ENCODE data around the gene THSD4. TPM values are rescaled to one million over a fixed set of nuclear protein-coding genes. Genes with fewer than 3 reads are reported as not detected.
A peak's percentile ranks its signal among the peaks of the same experiment; 100 is the strongest.

THSD4 gene
- total and polyA plus RNA-seq, 2 of the 4 experiments (the other 2 are of a cell fraction), result 25.5 to 31.1 TPM

DNA sequence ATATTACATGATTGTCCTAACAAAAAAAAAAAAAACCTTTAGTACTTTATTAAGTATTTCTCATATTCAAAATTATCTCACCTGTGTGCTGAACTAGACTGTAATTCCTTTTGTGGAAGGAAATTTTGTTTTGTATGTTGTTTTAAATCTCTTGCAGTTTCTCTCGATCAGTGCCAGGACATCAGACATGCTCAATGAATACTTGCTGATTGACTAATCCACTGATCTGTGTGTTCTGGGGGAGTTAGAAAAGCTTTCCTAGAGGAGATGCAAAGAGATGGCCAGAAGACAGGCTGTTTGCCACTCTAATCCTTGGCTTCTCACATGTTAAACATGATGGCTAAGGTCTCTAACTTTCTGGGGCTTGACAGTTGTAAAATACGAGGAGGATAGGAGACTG, 461.8 kb downstream of the THSD4 start:
- no TSS peak for BruUV-seq (replicated peaks)

More for the DNA sequence above, 461.8 kb downstream of the THSD4 start:
- H3K4me2 ChIP-seq (ENCODE audit: low read depth, low read length), result no peak overlapping the region
- ATAC-seq (ENCODE audit: low read depth) (no peak), DNase-seq (peak; percentile 44)
- H3K9ac ChIP-seq (ENCODE audit: low read depth, low read length), result no peak overlapping the region; the same call in 1 of the 2 replicates
- H2AK5ac ChIP-seq (ENCODE audit: low read depth, low read length), result no peak overlapping the region
- H3K56ac ChIP-seq (ENCODE audit: extremely low read depth, insufficient read depth, low read length), result no peak overlapping the region
- no peak overlapping the region for H4K8ac ChIP-seq (ENCODE audit: low read depth in 2 of 2, low read length in 2 of 2)
- H3K4me1 ChIP-seq (ENCODE audit: control insufficient read depth, insufficient read depth, low read length), result no peaks in the 10 kb centered on the region
- intact Hi-C loops (cut with micrococcal nuclease) (no loop called here), in situ Hi-C loops (cut with MboI; ENCODE audit: low sequenced_read_pairs) (no loop called here), dilution Hi-C loops (cut with HindIII; ENCODE audit: low sequenced_read_pairs, unreplicated experiment) (no loop called here)
- H2BK20ac ChIP-seq (ENCODE audit: low read depth, low read length), result no peak overlapping the region
- no peak overlapping the region for H2AFZ ChIP-seq (replicated peaks; ENCODE audit: low read length, poor library complexity)
- H3K27ac ChIP-seq (ENCODE audit: insufficient read depth, low read length), result no peak overlapping the region
- no peak overlapping the region for H3K4ac ChIP-seq (ENCODE audit: low read depth, low read length)
- H3K18ac ChIP-seq (ENCODE audit: low read depth, low read length), result no peak overlapping the region
- no peak overlapping the region for H2BK120ac ChIP-seq (ENCODE audit: low read depth, low read length)
- ChIA-PET POLR2A (ENCODE audit: unreplicated experiment) (no interaction called here), CTCF (no interaction called here)
- no peak overlapping the region for H3K14ac ChIP-seq (replicated peaks; ENCODE audit: low read depth, low read length)
- H3K9me1 ChIP-seq (ENCODE audit: insufficient read depth, low read length), result no peaks in the 10 kb centered on the region
- no peak overlapping the region for H3K4me3 ChIP-seq (ENCODE audit: insufficient read depth, low read depth, low read length)
- no peak overlapping the region for H2BK5ac ChIP-seq (ENCODE audit: low read depth, low read length, poor library complexity, severe bottlenecking)
- H2AK9ac ChIP-seq (replicated peaks; ENCODE audit: low read depth, low read length, poor library complexity), result no peak overlapping the region
- TF ChIP-seq CHD1 (IDR thresholded peaks at IDR 0.05; ENCODE audit: low read depth, low read length), result no peak
- TF ChIP-seq MAZ (IDR thresholded peaks at IDR 0.05; ENCODE audit: borderline replicate concordance, low read depth, low read length), result no peak
- no peak for TF ChIP-seq MXI1 (IDR thresholded peaks at IDR 0.05; ENCODE audit: borderline replicate concordance, low read depth, low read length)
- TF ChIP-seq BHLHE40 (IDR thresholded peaks at IDR 0.05; ENCODE audit: low read depth, low read length), result no peak
- no peak for TF ChIP-seq MAFK (IDR thresholded peaks at IDR 0.05; ENCODE audit: low read depth, low read length)
- no peaks in the 10 kb centered on the region for H3K27me3 ChIP-seq (ENCODE audit: control insufficient read depth, insufficient read depth, low read length)
- H3K9me3 ChIP-seq (ENCODE audit: control insufficient read depth, insufficient read depth, low read length), result no peaks in the 10 kb centered on the region
- no peak overlapping the region for H3K23ac ChIP-seq (ENCODE audit: low read depth, low read length)
- H4K20me1 ChIP-seq (ENCODE audit: insufficient read depth, low read length), result peaks cover 15% of the 10 kb centered on the region; the same call in 1 of the 2 replicates
- no peak overlapping the region for H4K5ac ChIP-seq (ENCODE audit: low read depth, low read length)
- peaks cover 5 to 6% of the 10 kb centered on the region in 2 experiments; a peak in 2 of 4 replicates for H3K79me1 ChIP-seq (ENCODE audit: low read depth in 1 of 2, low read length in 2 of 2)
- no CpG with 5 or more reads among the region's 2 CpGs for WGBS, 2 experiments (ENCODE audit: extremely low coverage in 2 of 2, insufficient read length in 1 of 2)
- no peak overlapping the region for H4K91ac ChIP-seq (ENCODE audit: insufficient read depth, low read depth, low read length)
- H2BK15ac ChIP-seq (ENCODE audit: low read depth, low read length), result no peak overlapping the region
- H3K36me3 ChIP-seq (ENCODE audit: control insufficient read depth, insufficient read depth, low read length), result no peaks in the 10 kb centered on the region

All from IMR-90 (cell line).